ENCODE data around the gene SLC35A3. TPM values are rescaled to one million over a fixed set of nuclear protein-coding genes. Genes with fewer than 3 reads are reported as not detected.
A peak's percentile ranks its signal among the peaks of the same experiment; 100 is the strongest.
"Not testable (repeated sequence)": the region's sequence is repeated elsewhere in the genome, so short reads cannot be mapped to it uniquely, and the experiment has no call there.

SLC35A3 gene
- total RNA-seq, 1 donor from 2014 or later = 12.0 TPM

- H3K4me1 Mint-ChIP-seq = peaks cover 7% of the 10 kb centered on the region
- no peak overlapping the region for H3K27ac Mint-ChIP-seq (ENCODE audit: unreplicated experiment)
- no peaks in the 10 kb centered on the region for H3K36me3 Mint-ChIP-seq (ENCODE audit: low read depth)
- DNase-seq (ENCODE audit: low read depth, low spot score) = no peak
- H3K4me3 Mint-ChIP-seq = no peak overlapping the region
- no peaks in the 10 kb centered on the region for H3K9me3 Mint-ChIP-seq
- no peaks in the 10 kb centered on the region for H3K27me3 Mint-ChIP-seq (ENCODE audit: low read depth)
- TF ChIP-seq, protein P1, sequence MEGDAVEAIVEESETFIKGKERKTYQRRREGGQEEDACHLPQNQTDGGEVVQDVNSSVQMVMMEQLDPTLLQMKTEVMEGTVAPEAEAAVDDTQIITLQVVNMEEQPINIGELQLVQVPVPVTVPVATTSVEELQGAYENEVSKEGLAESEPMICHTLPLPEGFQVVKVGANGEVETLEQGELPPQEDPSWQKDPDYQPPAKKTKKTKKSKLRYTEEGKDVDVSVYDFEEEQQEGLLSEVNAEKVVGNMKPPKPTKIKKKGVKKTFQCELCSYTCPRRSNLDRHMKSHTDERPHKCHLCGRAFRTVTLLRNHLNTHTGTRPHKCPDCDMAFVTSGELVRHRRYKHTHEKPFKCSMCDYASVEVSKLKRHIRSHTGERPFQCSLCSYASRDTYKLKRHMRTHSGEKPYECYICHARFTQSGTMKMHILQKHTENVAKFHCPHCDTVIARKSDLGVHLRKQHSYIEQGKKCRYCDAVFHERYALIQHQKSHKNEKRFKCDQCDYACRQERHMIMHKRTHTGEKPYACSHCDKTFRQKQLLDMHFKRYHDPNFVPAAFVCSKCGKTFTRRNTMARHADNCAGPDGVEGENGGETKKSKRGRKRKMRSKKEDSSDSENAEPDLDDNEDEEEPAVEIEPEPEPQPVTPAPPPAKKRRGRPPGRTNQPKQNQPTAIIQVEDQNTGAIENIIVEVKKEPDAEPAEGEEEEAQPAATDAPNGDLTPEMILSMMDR (conservative IDR thresholded peaks at IDR 0.05) = no peak
These were observed 5.0 kb upstream of the SLC35A3 start for GRCh38 chr1:99964806-99965205.

DNA sequence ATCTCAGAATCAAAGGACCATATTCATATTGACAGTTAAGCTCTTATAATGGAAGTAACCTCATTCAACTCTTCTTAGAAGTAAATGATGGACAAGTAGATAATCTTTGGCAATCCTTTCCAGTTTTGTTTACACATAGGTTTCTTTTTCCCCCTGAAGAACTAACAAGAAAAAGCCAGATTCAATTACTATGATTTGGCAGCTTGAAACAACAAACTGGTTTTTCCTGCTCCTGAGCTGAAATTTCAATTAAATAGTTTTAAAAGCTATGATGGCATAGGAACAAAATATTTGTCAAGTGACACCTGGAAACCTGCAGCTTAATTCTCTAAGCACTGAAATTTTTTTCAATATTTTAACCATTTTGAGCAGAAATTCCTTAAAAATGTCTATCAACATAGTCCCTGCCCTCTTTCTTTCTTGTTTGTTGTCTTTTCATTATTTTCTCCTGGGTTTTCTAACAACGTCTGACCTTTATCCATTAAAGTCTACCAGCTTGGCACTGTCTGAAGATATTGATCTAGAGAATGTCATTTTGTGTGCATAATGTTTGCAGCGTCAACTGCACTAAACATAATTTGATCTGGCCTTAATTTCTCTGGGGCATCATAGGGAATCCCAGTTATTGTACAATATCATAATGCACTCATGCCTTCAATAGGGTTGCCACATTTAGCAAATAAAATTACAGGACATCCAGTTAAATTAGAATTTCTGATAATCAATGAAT is 4.0 kb upstream of the SLC35A3 start:
- Mint-ChIP-seq H3K4me1 (peaks cover 15% of the 10 kb centered on the region), H3K4me3 (no peak overlapping the region), H3K9me3 (no peaks in the 10 kb centered on the region), H3K36me3 (ENCODE audit: low read depth) (no peaks in the 10 kb centered on the region), H3K27ac (ENCODE audit: unreplicated experiment) (no peak overlapping the region), H3K27me3 (ENCODE audit: low read depth) (no peaks in the 10 kb centered on the region)
- no peak for DNase-seq (ENCODE audit: low read depth, low spot score)
- TF ChIP-seq, protein P1 (conservative IDR thresholded peaks at IDR 0.05) = no peak

DNA sequence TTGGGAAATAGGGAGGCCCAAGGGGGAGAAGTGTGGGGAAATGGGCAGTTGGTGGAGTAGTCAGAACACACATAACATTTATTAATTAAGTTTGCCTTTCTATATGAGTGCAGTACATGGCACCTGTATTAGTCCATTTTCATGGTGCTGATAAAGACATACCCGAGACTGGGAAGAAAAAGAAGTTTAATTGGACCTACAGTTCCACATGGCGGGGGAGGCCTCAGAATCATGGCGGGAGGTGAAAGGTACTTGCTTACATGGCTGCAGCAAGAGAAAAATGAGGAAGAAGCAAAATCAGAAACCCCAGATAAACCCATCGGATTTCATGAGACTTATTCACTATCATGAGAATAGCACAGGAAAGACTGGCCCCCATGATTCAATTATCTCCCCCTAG is 1.6 kb upstream of the SLC35A3 start:
- Mint-ChIP-seq H3K9me3 (no peaks in the 10 kb centered on the region), H3K27me3 (ENCODE audit: low read depth) (no peaks in the 10 kb centered on the region), H3K4me1 (peaks cover 18% of the 10 kb centered on the region), H3K4me3 (peak overlapping the region; percentile 99), H3K36me3 (ENCODE audit: low read depth) (no peaks in the 10 kb centered on the region), H3K27ac (ENCODE audit: unreplicated experiment) (no peak overlapping the region)
- TF ChIP-seq, protein P1 (conservative IDR thresholded peaks at IDR 0.05) = no peak
- no peak for DNase-seq (ENCODE audit: low read depth, low spot score)

DNA sequence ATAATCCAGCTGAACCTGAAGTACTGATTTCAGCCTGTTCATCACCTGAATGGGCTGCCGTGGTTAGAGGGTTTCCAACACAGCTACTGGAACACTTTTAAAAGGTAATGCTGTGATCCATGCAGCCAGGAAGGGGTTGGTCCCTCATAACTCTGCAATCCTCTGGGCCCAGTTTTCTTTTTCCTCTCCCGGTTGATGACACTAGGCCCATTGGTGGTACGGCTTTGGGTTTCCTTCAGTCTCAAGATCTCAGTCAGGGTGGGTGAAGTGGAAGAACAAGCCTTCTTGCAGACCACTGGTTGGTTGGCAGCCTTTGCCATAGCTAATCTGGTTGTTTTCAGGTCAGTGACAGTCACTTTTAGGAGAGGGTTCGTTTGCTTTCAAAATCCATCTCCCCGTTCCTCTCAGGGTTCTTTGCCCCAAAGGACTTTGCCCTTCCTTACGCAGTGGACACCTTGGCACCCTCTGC is 502 bp upstream of the SLC35A3 start:
- H3K36me3 Mint-ChIP-seq (ENCODE audit: low read depth) = no peaks in the 10 kb centered on the region
- peak; percentile 2 for DNase-seq (ENCODE audit: low read depth, low spot score)

DNA sequence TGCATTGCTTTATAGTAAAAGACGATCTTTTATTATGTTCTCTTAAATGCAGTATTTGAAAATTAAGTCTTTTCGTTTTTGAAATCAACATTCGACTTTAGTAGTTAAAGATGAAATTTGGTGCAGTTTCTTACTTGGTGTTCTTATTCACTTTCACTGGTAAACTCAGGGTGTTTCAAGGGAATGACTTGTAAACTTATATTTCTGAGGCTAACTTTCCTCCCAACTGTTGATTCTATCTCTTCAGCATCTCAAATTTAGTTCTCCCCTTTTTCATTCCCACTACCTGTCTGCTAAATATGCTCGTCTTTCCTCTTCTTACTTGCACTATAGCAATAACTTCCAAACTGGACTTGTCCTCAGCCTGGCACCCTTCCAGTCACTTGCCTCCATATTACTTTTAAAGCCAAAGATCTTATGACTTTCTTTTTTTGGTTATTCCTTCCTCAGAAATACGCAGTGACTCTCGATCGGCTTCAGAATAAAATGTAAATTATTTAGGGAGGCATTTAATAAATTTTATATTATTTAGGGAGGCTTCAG is 988 bp downstream of the SLC35A3 start:
- peak overlapping the region; percentile 99 for H3K4me3 Mint-ChIP-seq
- no peaks in the 10 kb centered on the region for H3K27me3 Mint-ChIP-seq (ENCODE audit: low read depth)
- H3K27ac Mint-ChIP-seq (ENCODE audit: unreplicated experiment) = no peak overlapping the region
- DNase-seq (ENCODE audit: low read depth, low spot score) = no peak
- H3K4me1 Mint-ChIP-seq = peaks cover 18% of the 10 kb centered on the region
- no peaks in the 10 kb centered on the region for H3K36me3 Mint-ChIP-seq (ENCODE audit: low read depth)
- TF ChIP-seq, protein P1 (conservative IDR thresholded peaks at IDR 0.05) = no peak
- no peaks in the 10 kb centered on the region for H3K9me3 Mint-ChIP-seq

More for the DNA sequence above, 502 bp upstream of the SLC35A3 start:
- TF ChIP-seq, protein P1 (conservative IDR thresholded peaks at IDR 0.05) = no peak
- no peaks in the 10 kb centered on the region for H3K27me3 Mint-ChIP-seq (ENCODE audit: low read depth)
- H3K4me1 Mint-ChIP-seq = peaks cover 18% of the 10 kb centered on the region
- H3K27ac Mint-ChIP-seq (ENCODE audit: unreplicated experiment) = peak overlapping the region; percentile 69
- H3K9me3 Mint-ChIP-seq = no peaks in the 10 kb centered on the region
- peak overlapping the region; percentile 99 for H3K4me3 Mint-ChIP-seq

DNA sequence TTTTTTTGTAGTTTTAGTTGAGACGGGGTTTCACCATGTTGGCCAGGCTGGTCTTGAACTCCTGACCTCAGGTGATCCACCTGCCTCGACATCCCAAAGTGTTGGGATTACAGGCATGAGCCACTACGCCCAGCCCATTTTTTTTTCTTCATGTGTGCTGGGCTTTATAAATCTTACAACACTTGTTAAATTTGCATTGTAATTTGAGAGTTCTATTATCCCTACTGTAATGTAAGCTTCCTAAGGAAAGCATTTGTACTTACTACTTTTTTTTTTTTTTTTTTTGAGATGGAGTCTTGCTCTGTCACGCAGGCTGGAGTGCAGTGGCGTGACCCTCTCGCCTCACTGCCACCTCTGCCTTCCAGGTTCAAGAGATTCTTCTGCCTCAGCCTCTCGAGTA is 2.3 kb downstream of the SLC35A3 start:
- H3K36me3 Mint-ChIP-seq (ENCODE audit: low read depth); DNase-seq (ENCODE audit: low read depth, low spot score); H3K9me3 Mint-ChIP-seq; H3K27me3 Mint-ChIP-seq (ENCODE audit: low read depth); H3K27ac Mint-ChIP-seq (ENCODE audit: unreplicated experiment): not testable (repeated sequence)
- Mint-ChIP-seq H3K4me3 (peak overlapping the region; percentile 77), H3K4me1 (peaks cover 18% of the 10 kb centered on the region)

All from neural crest cell (in vitro differentiated cells).